K562 (cell line): ENCODE measurements around the gene SORT1. TPM values are rescaled to one million over a fixed set of nuclear protein-coding genes. Genes with fewer than 3 reads are reported as not detected.
A peak's percentile ranks its signal among the peaks of the same experiment; 100 is the strongest.

Source experiments
- BDP1 ChIP-seq: IDR thresholded peaks from 3 replicates; pipeline ENCODE4 v1.6.1; 2011; ENCODE audit not compliant: insufficient read length, insufficient read depth
- BHLHE40 ChIP-seq: IDR thresholded peaks from 2 replicates; pipeline ENCODE4 v1.6.1; 2011; ENCODE audit warnings: low read length, improper control_type of control experiment
- FOXK2 ChIP-seq, 2 experiments: fragments of 450-650 bp; IDR thresholded peaks in 1 of 2; conservative IDR thresholded peaks in 1 of 2; 2 replicates each; pipeline ENCODE4 v1.6.1; 2016; ENCODE audit warnings: low read depth in 2 of 2, mild to moderate bottlenecking in 1 of 2
- HINFP ChIP-seq: fragments of 450-650 bp; conservative IDR thresholded peaks from 2 replicates; pipeline ENCODE4 v1.6.1; 2016; ENCODE audit warnings: missing genetic modification characterization, low read depth, mild to moderate bottlenecking, control low read depth, missing compliant biosample characterization
- KDM1A ChIP-seq, 2 experiments: fragments of 450-650 bp; IDR thresholded peaks; 2 replicates each; pipeline ENCODE4 v1.6.1; 2016; ENCODE audit warnings: mild to moderate bottlenecking in 2 of 2
- MEF2D ChIP-seq: conservative IDR thresholded peaks from 2 replicates; pipeline ENCODE4 v1.6.1; 2016; ENCODE audit warnings: low read depth, missing genetic modification characterization, missing compliant biosample characterization
- MTA1 ChIP-seq: fragments of 450-650 bp; IDR thresholded peaks from 2 replicates; pipeline ENCODE4 v1.6.1; 2017; ENCODE audit warnings: borderline replicate concordance
- MXI1 ChIP-seq: IDR thresholded peaks from 2 replicates; pipeline ENCODE4 v1.6.1; 2011; ENCODE audit warnings: low read depth, mild to moderate bottlenecking, improper control_type of control experiment, low read length
- PHF21A ChIP-seq: fragments of 450-650 bp; IDR thresholded peaks from 2 replicates; pipeline ENCODE4 v1.6.1; 2017; ENCODE audit warnings: low read depth, borderline replicate concordance
- POLR3A ChIP-seq: IDR thresholded peaks from 2 replicates; pipeline ENCODE4 v1.6.1; 2011; ENCODE audit warnings: borderline replicate concordance, mild to moderate bottlenecking, moderate library complexity; ENCODE audit not compliant: insufficient read length, insufficient read depth; ENCODE audit errors: extremely low read depth
- RFX7 ChIP-seq: fragments of 250-450 bp; sonication (Bioruptor Pico); IDR thresholded peaks from 2 replicates; pipeline ENCODE4 v1.5.1; 2021; ENCODE audit warnings: mild to moderate bottlenecking
- SMAD4 ChIP-seq: fragments of 250-450 bp; sonication (Bioruptor Pico); conservative IDR thresholded peaks from 2 replicates; pipeline ENCODE4 v1.8.0; 2021; ENCODE audit warnings: inconsistent platforms, mild to moderate bottlenecking, moderate library complexity
- YY1 ChIP-seq, 3 experiments: IDR thresholded peaks; 2 replicates each; pipeline ENCODE4 v1.6.1; 2011; ENCODE audit warnings: low read length in 2 of 3, mild to moderate bottlenecking in 2 of 3, moderate library complexity in 2 of 3, borderline replicate concordance in 1 of 3, control low read depth in 1 of 3, low read depth in 1 of 3; ENCODE audit not compliant: insufficient read depth in 3 of 3, insufficient replicate concordance in 2 of 3, control insufficient read depth in 1 of 3, insufficient read length in 1 of 3; ENCODE audit errors: extremely low read depth in 1 of 3
- ZC3H4 ChIP-seq: sonication (generic); formaldehyde crosslinking; IDR thresholded peaks from 2 replicates; pipeline ENCODE4 v1.9.0; 2021; ENCODE audit warnings: missing genetic modification reagents, borderline replicate concordance
- ZFPM2 ChIP-seq: fragments of 250-450 bp; sonication (Bioruptor Pico); IDR thresholded peaks from 2 replicates; pipeline ENCODE4 v1.5.1; 2022; ENCODE audit warnings: mild to moderate bottlenecking
- ZNF134 ChIP-seq: fragments of 250-450 bp; sonication (Bioruptor Pico); conservative IDR thresholded peaks from 2 replicates; pipeline ENCODE4 v1.4.0; 2020
- ZNF224 ChIP-seq: sonication (generic); formaldehyde crosslinking; IDR thresholded peaks from 2 replicates; pipeline ENCODE4 v1.8.0; 2022; ENCODE audit warnings: mild to moderate bottlenecking, missing genetic modification reagents
- ZNF707 ChIP-seq: fragments of 250-450 bp; sonication (Bioruptor Pico); conservative IDR thresholded peaks from 2 replicates; pipeline ENCODE4 v1.8.0; 2022; ENCODE audit warnings: inconsistent platforms, mild to moderate bottlenecking, moderate library complexity
- polyA plus RNA-seq, 8 experiments: library from polyadenylated mRNA; depleted of rRNA in 4 of 8; stranded (reverse) in 5 of 8; unstranded in 3 of 8; fragments of >200 nt; fragmentation: Nextera tagmentation in 2 of 8; fragmentation: Illumina TruSeq in 1 of 8; extraction: Ambion mirVana in 2 of 8; extraction: Trizol in 1 of 8; gene quantifications; 2 replicates each; pipeline versions ENCODE4 v1.2.1 to v1.2.3, GENCODE V29; 2011 to 2014; ENCODE audit warnings: inconsistent platforms in 1 of 8, missing spikeins in 1 of 8
- total RNA-seq, 7 experiments: library from RNA; depleted of rRNA in 6 of 7; stranded (reverse); fragments of >200 nt in 6 of 7; fragmentation: Illumina TruSeq in 2 of 7; extraction: Trizol in 2 of 7; gene quantifications; 2 replicates each; pipeline versions ENCODE4 v1.2.1 to v1.2.3, GENCODE V29; 2011 to 2021; ENCODE audit warnings: low replicate concordance in 1 of 7
- TF ChIP-seq, protein P1 (sequence below), 2 experiments: fragments of 200-800 bp in 1 of 2; sonication (Bioruptor generic) in 1 of 2; sonication (generic) in 1 of 2; formaldehyde crosslinking in 1 of 2; IDR thresholded peaks in 1 of 2; conservative IDR thresholded peaks in 1 of 2; 2 replicates each; pipeline versions ENCODE4 v1.5.0 to v1.6.1; 2016 to 2020; ENCODE audit warnings: missing compliant biosample characterization in 1 of 2, missing genetic modification characterization in 1 of 2, missing genetic modification reagents in 1 of 2
- TF ChIP-seq, protein P2 (sequence below): fragments of 450-650 bp; conservative IDR thresholded peaks from 2 replicates; pipeline ENCODE4 v1.6.1; 2016; ENCODE audit warnings: missing genetic modification characterization, low read depth, mild to moderate bottlenecking, missing compliant biosample characterization, moderate library complexity
- TF ChIP-seq, protein P3 (sequence below): fragments of 200-800 bp; sonication (Bioruptor generic); IDR thresholded peaks from 2 replicates; pipeline ENCODE4 v1.6.1; 2017; ENCODE audit warnings: missing genetic modification characterization, missing compliant biosample characterization

The SORT1 gene
- total and polyA plus RNA-seq, 9 of the 15 experiments (the other 6 are each of a cell fraction or from before 2014, with no cell fraction given): 27.4 to 112 (median 65.0) TPM

DNA sequence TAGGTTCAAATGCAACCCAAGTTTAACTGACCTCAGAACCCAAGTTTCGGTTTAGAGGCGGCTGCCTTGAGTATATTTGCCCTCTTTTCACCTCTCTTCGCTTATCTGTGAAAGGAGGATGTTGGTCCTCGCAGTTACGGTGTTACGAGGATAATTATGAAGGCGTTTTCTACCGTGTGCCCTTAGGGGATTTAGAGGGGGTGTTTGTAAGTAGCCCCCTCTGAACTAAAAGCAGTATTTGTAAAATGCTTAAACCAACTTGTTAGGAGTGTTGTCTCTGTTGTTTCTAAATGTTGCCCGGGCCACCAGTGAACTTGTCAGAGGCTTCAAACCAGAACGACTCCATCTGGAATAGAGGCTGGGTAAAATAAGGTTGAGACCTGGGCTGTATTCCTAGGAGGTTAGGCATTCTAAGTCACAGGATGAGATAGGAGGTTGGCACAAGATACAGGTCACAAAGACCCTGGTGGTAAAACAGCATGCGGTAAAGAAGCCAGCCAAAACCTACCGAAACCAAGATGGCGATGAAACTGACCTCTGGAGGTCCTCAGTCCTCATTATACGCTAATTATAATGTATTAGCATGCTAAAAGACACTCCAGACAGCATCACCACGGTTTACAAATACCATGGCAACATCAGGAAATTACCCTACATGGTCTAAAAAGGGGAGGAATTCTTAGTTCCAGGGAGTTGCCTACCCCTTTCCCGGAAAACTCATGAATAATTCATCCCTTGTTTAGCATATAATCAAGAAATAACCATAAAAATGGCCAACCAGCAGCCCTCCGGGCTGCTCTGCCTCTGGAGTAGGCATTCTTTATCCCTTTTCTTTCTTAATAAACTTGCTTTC lies 113.7 kb downstream of the SORT1 start (continued):
- TF ChIP-seq SMAD4: 0 out of 2 replicates have a peak, but pooled peaks have one; percentile 5
- TF ChIP-seq BDP1: no peak
- TF ChIP-seq KDM1A (IDR thresholded peaks at IDR 0.05): no peak
- TF ChIP-seq MEF2D: no peak
- TF ChIP-seq POLR3A: no peak
- no peak for TF ChIP-seq ZNF134 (CRISPR knock-in tag)
- no peak for TF ChIP-seq RFX7 (CRISPR knock-in tag)
- no peak for TF ChIP-seq ZNF707 (CRISPR knock-in tag)
- no peak; the same call in 1 of the 2 replicates for TF ChIP-seq ZC3H4
- no peak for TF ChIP-seq ZNF224
- TF ChIP-seq, protein P1, sequence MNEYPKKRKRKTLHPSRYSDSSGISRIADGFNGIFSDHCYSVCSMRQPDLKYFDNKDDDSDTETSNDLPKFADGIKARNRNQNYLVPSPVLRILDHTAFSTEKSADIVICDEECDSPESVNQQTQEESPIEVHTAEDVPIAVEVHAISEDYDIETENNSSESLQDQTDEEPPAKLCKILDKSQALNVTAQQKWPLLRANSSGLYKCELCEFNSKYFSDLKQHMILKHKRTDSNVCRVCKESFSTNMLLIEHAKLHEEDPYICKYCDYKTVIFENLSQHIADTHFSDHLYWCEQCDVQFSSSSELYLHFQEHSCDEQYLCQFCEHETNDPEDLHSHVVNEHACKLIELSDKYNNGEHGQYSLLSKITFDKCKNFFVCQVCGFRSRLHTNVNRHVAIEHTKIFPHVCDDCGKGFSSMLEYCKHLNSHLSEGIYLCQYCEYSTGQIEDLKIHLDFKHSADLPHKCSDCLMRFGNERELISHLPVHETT (CRISPR knock-in tag; conservative IDR thresholded peaks at IDR 0.05 in 1 of 2, IDR thresholded peaks at IDR 0.05 in 1 of 2): 0 out of 4 replicates have a peak, but pooled peaks of 1 of the 2 experiments have one; percentile 1
- peak in 1 of 3 experiments; percentile 50 for TF ChIP-seq YY1 (IDR thresholded peaks at IDR 0.05; ENCODE audit: borderline replicate concordance in 1 of 3, control insufficient read depth in 1 of 3, extremely low read depth in 1 of 3, insufficient read depth in 3 of 3, insufficient read length in 1 of 3, insufficient replicate concordance in 2 of 3, low read depth in 1 of 3, low read length in 2 of 3)
- TF ChIP-seq, protein P2, sequence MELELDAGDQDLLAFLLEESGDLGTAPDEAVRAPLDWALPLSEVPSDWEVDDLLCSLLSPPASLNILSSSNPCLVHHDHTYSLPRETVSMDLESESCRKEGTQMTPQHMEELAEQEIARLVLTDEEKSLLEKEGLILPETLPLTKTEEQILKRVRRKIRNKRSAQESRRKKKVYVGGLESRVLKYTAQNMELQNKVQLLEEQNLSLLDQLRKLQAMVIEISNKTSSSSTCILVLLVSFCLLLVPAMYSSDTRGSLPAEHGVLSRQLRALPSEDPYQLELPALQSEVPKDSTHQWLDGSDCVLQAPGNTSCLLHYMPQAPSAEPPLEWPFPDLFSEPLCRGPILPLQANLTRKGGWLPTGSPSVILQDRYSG: peak; percentile 61
- TF ChIP-seq BHLHE40: no peak
- no peak for TF ChIP-seq MTA1
- TF ChIP-seq, protein P3, sequence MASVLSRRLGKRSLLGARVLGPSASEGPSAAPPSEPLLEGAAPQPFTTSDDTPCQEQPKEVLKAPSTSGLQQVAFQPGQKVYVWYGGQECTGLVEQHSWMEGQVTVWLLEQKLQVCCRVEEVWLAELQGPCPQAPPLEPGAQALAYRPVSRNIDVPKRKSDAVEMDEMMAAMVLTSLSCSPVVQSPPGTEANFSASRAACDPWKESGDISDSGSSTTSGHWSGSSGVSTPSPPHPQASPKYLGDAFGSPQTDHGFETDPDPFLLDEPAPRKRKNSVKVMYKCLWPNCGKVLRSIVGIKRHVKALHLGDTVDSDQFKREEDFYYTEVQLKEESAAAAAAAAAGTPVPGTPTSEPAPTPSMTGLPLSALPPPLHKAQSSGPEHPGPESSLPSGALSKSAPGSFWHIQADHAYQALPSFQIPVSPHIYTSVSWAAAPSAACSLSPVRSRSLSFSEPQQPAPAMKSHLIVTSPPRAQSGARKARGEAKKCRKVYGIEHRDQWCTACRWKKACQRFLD (CRISPR knock-in tag): peak; percentile 62; the same call in 1 of the 2 replicates
- no peak for TF ChIP-seq MXI1
- TF ChIP-seq PHF21A: no peak
- peak; percentile 13; the same call in 1 of the 2 replicates for TF ChIP-seq HINFP (tag)
- no peak for TF ChIP-seq ZFPM2 (CRISPR knock-in tag)
- no peak for TF ChIP-seq FOXK2 (conservative IDR thresholded peaks at IDR 0.05 in 1 of 2, IDR thresholded peaks at IDR 0.05 in 1 of 2; ENCODE audit: low read depth in 2 of 2)
